CD4-positive, CD25-positive, alpha-beta regulatory T cell (primary cell): ENCODE results near the gene CHP1. TPM values are rescaled to one million over a fixed set of nuclear protein-coding genes. Genes with fewer than 3 reads are reported as not detected.

Experiments
- ATAC-seq, 2 donors: fragments of 150-1000 bp; cut with Tn5 transposase; one replicate each; pipeline ENCODE4 v1.10.0; 2021; ENCODE audit warnings: low read depth in 2 of 2, moderate number of reproducible peaks in 2 of 2, moderate library complexity in 1 of 2
- DNase-seq, 3 donors: peaks; one replicate each; pipeline versions ENCODE4 v3.0.0 to v3.0.0-alpha.2; 2012 to 2022; ENCODE audit warnings: mixed read lengths in 1 of 3
- H3K27ac ChIP-seq: one replicate; pipeline ENCODE4 v1.7.0; 2013; ENCODE audit warnings: mild to moderate bottlenecking, low read length; ENCODE audit not compliant: insufficient read depth, poor library complexity, severe bottlenecking
- H3K27me3 ChIP-seq: one replicate; pipeline ENCODE4 v1.7.0; 2013; ENCODE audit warnings: low read length; ENCODE audit not compliant: control insufficient read depth, insufficient read depth
- H3K36me3 ChIP-seq: one replicate; pipeline ENCODE4 v1.7.0; 2013; ENCODE audit warnings: mild to moderate bottlenecking, low read length, moderate library complexity; ENCODE audit not compliant: control insufficient read depth, insufficient read depth
- H3K4me1 ChIP-seq: 2 replicates; pipeline ENCODE4 v1.7.0; 2013; ENCODE audit warnings: mild to moderate bottlenecking, low read length; ENCODE audit not compliant: insufficient read depth, control insufficient read depth, poor library complexity, severe bottlenecking
- H3K4me3 ChIP-seq: one replicate; pipeline ENCODE4 v1.7.0; 2013; ENCODE audit warnings: low read depth, mild to moderate bottlenecking, low read length, moderate library complexity
- H3K9me3 ChIP-seq, 2 experiments: 1 replicate in 1 of 2; 2 replicates in 1 of 2; pipeline ENCODE4 v1.7.0; 2013; ENCODE audit warnings: low read length in 2 of 2, mild to moderate bottlenecking in 1 of 2, moderate library complexity in 1 of 2; ENCODE audit not compliant: control insufficient read depth in 2 of 2
- H3K27ac Mint-ChIP-seq, 3 donors: one replicate each; pipeline ENCODE4 v1.8.0; 2020 to 2022; ENCODE audit warnings: mild to moderate bottlenecking in 3 of 3, mixed read lengths in 3 of 3, moderate library complexity in 2 of 3
- H3K27me3 Mint-ChIP-seq: one replicate; pipeline ENCODE4 v1.8.0; 2022; ENCODE audit warnings: mild to moderate bottlenecking, mixed read lengths
- H3K36me3 Mint-ChIP-seq: one replicate; pipeline ENCODE4 v1.8.0; 2020; ENCODE audit warnings: mixed read lengths
- H3K4me1 Mint-ChIP-seq, 4 donors: one replicate each; pipeline ENCODE4 v1.8.0; 2020 to 2022; ENCODE audit warnings: mixed read lengths in 4 of 4, mild to moderate bottlenecking in 1 of 4
- H3K4me3 Mint-ChIP-seq, 4 donors: one replicate each; pipeline ENCODE4 v1.8.0; 2020 to 2022; ENCODE audit warnings: mild to moderate bottlenecking in 4 of 4, mixed read lengths in 4 of 4, moderate library complexity in 3 of 4
- H3K9me3 Mint-ChIP-seq, 7 donors: one replicate each; pipeline ENCODE4 v1.8.0; 2020 to 2022; ENCODE audit warnings: mixed read lengths in 7 of 7, mild to moderate bottlenecking in 3 of 7, moderate library complexity in 2 of 7
- polyA plus RNA-seq, 4 donors: library from polyadenylated mRNA; unstranded; fragments of 300-500 nt; fragmentation: Illumina TruSeq; gene quantifications; one replicate each; pipeline ENCODE4 v1.2.3, GENCODE V29; 2021
- total RNA-seq: library from RNA; stranded (reverse); gene quantifications from one replicate; pipeline ENCODE4 v1.2.3, GENCODE V29; 2022

Gene CHP1
- total and polyA plus RNA-seq, 5 donors from 2014 or later, result 17.9 to 34.7 (median 20.2) TPM

- H3K4me1 Mint-ChIP-seq, result peaks cover 10 to 61% (median 40%) of the 10 kb centered on the region in 4 donors
- ATAC-seq (no peak), DNase-seq (peak in 2 of 3 donors; percentile 15 to 81)
- H3K9me3 Mint-ChIP-seq, result no peaks in the 10 kb centered on the region
- peak overlapping the region; percentile 92 for H3K27ac ChIP-seq
- peak overlapping the region; percentile 95 for H3K4me3 ChIP-seq
- peaks cover 5% of the 10 kb centered on the region for H3K27me3 Mint-ChIP-seq
- peaks cover 30% of the 10 kb centered on the region for H3K36me3 ChIP-seq
- peaks cover 33% of the 10 kb centered on the region for H3K36me3 Mint-ChIP-seq
- H3K4me1 ChIP-seq, result peaks cover 56% of the 10 kb centered on the region
- peak overlapping the region; percentile 98 to 99 (median 99) for H3K27ac Mint-ChIP-seq
- peak overlapping the region; percentile 87 to 97 (median 96) for H3K4me3 Mint-ChIP-seq
- no peaks in the 10 kb centered on the region for H3K27me3 ChIP-seq
- H3K9me3 ChIP-seq, result no peaks in the 10 kb centered on the region
Measured at GRCh38 chr15:41284427-41285177, 53.5 kb downstream of the CHP1 start.

- Mint-ChIP-seq H3K4me1 (peaks cover 10 to 61% (median 40%) of the 10 kb centered on the region in 4 donors), H3K4me3 (peak overlapping the region; percentile 87 to 97 (median 96)), H3K27ac (peak overlapping the region; percentile 98 to 99 (median 99)), H3K36me3 (peaks cover 29% of the 10 kb centered on the region), H3K9me3 (no peaks in the 10 kb centered on the region), H3K27me3 (peaks cover 5% of the 10 kb centered on the region)
- peak overlapping the region; percentile 92 for H3K27ac ChIP-seq
- H3K36me3 ChIP-seq, result peaks cover 30% of the 10 kb centered on the region
- H3K4me3 ChIP-seq, result peak overlapping the region; percentile 95
- H3K9me3 ChIP-seq, result no peaks in the 10 kb centered on the region
- no peaks in the 10 kb centered on the region for H3K27me3 ChIP-seq
- DNase-seq, result peak in 1 of 3 donors; percentile 28
- ATAC-seq, result no peak
- H3K4me1 ChIP-seq, result peaks cover 56% of the 10 kb centered on the region
Measured at GRCh38 chr15:41285285-41285684, 54.2 kb downstream of the CHP1 start.

DNA sequence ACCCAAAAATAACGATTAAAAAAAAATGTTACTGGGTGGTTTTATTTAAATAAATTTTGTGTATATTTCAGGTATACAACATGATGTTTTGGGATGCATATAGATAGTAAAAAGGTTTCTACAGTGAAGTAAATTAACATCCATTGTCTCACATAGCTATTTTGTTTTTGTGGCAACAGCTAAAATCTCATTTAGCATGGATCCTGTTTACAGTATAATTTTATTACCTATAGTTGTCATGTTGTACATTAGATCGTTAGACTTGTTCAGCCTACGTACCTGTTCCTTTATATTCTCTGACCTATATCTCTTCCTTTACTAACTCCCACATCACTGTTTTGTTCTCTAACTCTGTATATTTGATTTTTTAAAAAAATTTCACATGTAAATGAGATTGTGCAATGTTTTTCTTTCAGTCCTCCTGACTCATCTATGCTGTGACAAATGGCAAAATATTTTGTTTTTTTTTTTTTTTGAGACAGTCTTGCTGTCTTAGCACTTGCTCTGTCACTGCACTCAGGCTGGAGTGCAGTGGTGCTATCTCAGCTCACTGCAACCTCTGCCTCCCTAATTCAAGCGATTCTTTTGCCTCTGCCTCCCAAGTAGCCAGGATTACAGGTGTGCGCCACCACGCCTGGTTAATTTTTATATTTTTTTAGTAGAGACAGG lies 55.7 kb downstream of the CHP1 start:
- Histone ChIP-seq H3K36me3 (peaks cover 33% of the 10 kb centered on the region), H3K4me1 (peaks cover 56% of the 10 kb centered on the region), H3K27me3 (no peaks in the 10 kb centered on the region), H3K4me3 (peak overlapping the region; percentile 38), H3K27ac (peak overlapping the region; percentile 16), H3K9me3 (no peaks in the 10 kb centered on the region)
- Mint-ChIP-seq H3K4me3 (peak overlapping the region in 3 of 4 donors; percentile 21 to 81 (median 59)), H3K27me3 (peaks cover 5% of the 10 kb centered on the region), H3K4me1 (peaks cover 14 to 66% (median 40%) of the 10 kb centered on the region in 4 donors), H3K36me3 (peaks cover 29% of the 10 kb centered on the region), H3K27ac (peak overlapping the region in 1 of 3 donors; percentile 48), H3K9me3 (no peaks in the 10 kb centered on the region)
- DNase-seq (peak in 1 of 3 donors; percentile 21), ATAC-seq (no peak)

DNA sequence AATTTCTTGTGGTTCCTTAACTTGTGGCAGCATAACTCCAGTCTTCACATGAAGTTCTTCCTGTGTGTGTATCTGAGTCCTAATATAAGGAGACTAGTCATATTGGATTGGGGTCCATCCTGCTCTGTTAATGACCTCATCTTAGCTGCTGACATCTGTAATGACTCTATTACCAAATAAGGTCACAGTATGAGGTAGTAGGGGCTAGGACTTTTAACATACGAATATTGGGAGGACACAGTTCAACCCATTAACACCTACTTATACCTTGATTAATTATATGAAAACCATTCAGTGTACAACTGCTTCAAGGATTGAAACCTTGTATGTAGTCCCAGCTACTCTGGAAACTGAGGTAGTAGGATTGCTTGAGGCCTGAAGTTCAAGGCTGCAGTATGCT lies 57.4 kb downstream of the CHP1 start:
- ATAC-seq (no peak), DNase-seq (no peak)
- H3K27ac ChIP-seq, result no peak overlapping the region
- Mint-ChIP-seq H3K27ac (peak overlapping the region in 2 of 3 donors; percentile 44 to 76), H3K4me1 (peaks cover 12 to 59% (median 37%) of the 10 kb centered on the region in 4 donors), H3K4me3 (peak overlapping the region in 3 of 4 donors; percentile 34 to 76 (median 44)), H3K36me3 (peaks cover 29% of the 10 kb centered on the region), H3K27me3 (peaks cover 5% of the 10 kb centered on the region), H3K9me3 (no peaks in the 10 kb centered on the region)
- H3K4me1 ChIP-seq, result peaks cover 47% of the 10 kb centered on the region
- peaks cover 40% of the 10 kb centered on the region for H3K36me3 ChIP-seq
- H3K9me3 ChIP-seq, result no peaks in the 10 kb centered on the region
- no peak overlapping the region for H3K4me3 ChIP-seq
- no peaks in the 10 kb centered on the region for H3K27me3 ChIP-seq

GRCh38 chr15:41289953-41290352 lies 58.9 kb downstream of the CHP1 start:
- DNase-seq, result no peak
- Histone ChIP-seq H3K27ac (no peak overlapping the region), H3K4me3 (no peak overlapping the region), H3K4me1 (peaks cover 40% of the 10 kb centered on the region), H3K9me3 (no peaks in the 10 kb centered on the region), H3K36me3 (peaks cover 47% of the 10 kb centered on the region), H3K27me3 (no peaks in the 10 kb centered on the region)
- H3K4me1 Mint-ChIP-seq, result peaks cover 8 to 56% (median 39%) of the 10 kb centered on the region in 4 donors
- H3K27ac Mint-ChIP-seq, result peak overlapping the region in 1 of 3 donors; percentile 76
- peaks cover 28% of the 10 kb centered on the region for H3K36me3 Mint-ChIP-seq
- H3K4me3 Mint-ChIP-seq, result no peak overlapping the region
- no peaks in the 10 kb centered on the region for H3K9me3 Mint-ChIP-seq
- no peaks in the 10 kb centered on the region for H3K27me3 Mint-ChIP-seq
- ATAC-seq, result no peak

DNA sequence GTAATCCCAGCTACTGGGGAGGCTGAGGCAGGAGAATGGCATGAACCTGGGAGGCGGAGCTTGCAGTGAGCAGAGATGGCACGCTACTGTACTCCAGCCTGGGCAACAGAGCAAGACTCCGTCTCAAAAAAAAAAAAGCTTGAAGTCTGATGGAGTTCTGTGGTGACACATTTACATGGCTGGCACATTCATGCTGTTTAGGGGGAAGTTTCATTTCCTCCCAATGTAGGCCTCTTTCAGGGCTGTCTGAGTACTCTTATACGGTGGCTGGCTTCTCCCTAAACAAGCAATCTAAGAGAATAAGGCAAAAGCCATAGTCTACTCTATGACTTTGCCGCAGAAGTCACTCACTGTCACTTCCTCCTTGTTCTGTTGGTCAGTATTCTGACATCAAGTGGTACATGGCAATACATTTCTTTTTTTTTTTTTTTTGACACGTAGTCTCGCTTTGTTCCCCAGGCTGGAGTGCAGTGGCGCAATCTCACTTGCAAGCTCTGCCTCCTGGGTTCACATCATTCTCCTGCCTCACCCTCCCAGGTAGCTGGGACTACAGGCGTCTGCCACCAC lies 60.1 kb downstream of the CHP1 start:
- H3K36me3 Mint-ChIP-seq, result peaks cover 19% of the 10 kb centered on the region
- no peaks in the 10 kb centered on the region for H3K9me3 Mint-ChIP-seq
- ATAC-seq (peak; percentile 50 to 59), DNase-seq (no peak)
- Histone ChIP-seq H3K27me3 (no peaks in the 10 kb centered on the region), H3K4me3 (no peak overlapping the region), H3K27ac (no peak overlapping the region), H3K4me1 (peaks cover 28% of the 10 kb centered on the region), H3K36me3 (peaks cover 43% of the 10 kb centered on the region), H3K9me3 (no peaks in the 10 kb centered on the region)
- no peak overlapping the region for H3K4me3 Mint-ChIP-seq
- H3K4me1 Mint-ChIP-seq, result peaks cover 10 to 53% (median 32%) of the 10 kb centered on the region in 4 donors
- no peaks in the 10 kb centered on the region for H3K27me3 Mint-ChIP-seq
- H3K27ac Mint-ChIP-seq, result peak overlapping the region in 1 of 3 donors; percentile 10

DNA sequence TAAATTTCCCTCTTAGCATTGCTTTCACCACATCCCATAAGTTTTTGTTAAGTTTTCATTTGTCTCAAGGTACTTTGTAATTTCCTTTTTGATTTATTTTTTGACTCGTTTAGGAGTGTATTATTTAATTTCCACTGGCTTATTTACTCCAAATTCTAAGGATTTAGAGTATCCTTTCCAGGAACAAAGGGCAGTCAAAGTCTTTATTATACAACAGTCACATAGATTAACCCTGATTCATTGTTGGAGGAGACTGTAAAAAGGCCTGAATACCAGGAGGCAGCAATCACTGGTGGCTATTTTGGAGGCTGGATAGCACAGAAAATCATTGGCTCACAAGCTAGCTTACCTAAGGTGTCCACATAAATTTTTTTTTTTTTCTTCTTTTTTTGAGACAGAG lies 61.5 kb downstream of the CHP1 start:
- Mint-ChIP-seq H3K4me1 (peaks cover 10 to 39% (median 22%) of the 10 kb centered on the region in 4 donors), H3K9me3 (no peaks in the 10 kb centered on the region), H3K36me3 (peaks cover 9% of the 10 kb centered on the region), H3K4me3 (no peak overlapping the region), H3K27me3 (no peaks in the 10 kb centered on the region), H3K27ac (peak overlapping the region in 1 of 3 donors; percentile 46)
- H3K36me3 ChIP-seq, result peaks cover 36% of the 10 kb centered on the region
- DNase-seq, result no peak
- H3K27ac ChIP-seq, result no peak overlapping the region
- H3K9me3 ChIP-seq, result no peaks in the 10 kb centered on the region
- ATAC-seq, result no peak
- H3K27me3 ChIP-seq, result no peaks in the 10 kb centered on the region
- no peak overlapping the region for H3K4me3 ChIP-seq
- peaks cover 14% of the 10 kb centered on the region for H3K4me1 ChIP-seq
